Measurements from ENCODE around the gene RPL37. TPM values are rescaled to one million over a fixed set of nuclear protein-coding genes. Genes with fewer than 3 reads are reported as not detected.
"Not testable (repeated sequence)": the region's sequence is repeated elsewhere in the genome, so short reads cannot be mapped to it uniquely, and the experiment has no call there.

The RPL37 gene
- total RNA-seq, 1 donor from 2014 or later: 1,013 TPM

DNA sequence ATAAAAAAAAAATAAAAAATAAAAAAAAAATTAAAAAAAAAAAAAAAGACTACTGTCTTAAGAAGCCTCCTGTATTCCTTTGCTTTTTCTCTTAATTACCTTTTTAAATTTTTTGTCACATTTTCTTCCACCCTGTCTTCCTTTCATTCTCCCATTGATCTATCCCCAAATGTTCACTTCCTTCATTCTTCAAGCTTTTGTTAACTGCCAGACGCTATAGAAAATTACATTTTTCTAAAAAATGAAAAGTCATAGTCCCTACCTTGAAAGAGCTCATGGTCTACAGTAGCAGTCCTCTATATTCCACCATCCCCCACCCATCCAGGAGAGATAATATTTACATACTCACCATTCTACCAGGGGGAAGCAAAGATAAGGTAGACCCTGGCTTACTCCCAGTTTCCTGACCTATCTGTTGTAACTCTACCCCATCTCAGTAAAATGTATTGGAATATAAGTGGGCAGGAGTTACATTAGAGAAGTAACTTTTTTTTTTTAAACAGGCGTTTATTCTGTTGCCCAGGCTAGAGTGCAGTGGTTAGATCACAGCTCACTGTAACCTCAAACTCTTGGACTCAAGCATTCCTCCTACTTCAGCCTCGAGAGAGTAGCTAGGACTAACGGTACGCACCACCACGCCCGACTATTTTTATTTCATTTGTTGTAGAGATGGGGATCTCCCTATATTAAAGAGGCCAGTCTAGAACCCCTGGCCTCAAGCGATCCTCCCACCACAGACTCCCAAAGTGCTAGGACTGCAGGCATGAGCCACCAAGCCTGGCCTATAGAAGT, 33.1 kb downstream of the RPL37 start:
- no peak for ATAC-seq
- intact Hi-C loops (cut with DNase I): no loop called here
- DNase-seq (ENCODE audit: low spot score): no peak

DNA sequence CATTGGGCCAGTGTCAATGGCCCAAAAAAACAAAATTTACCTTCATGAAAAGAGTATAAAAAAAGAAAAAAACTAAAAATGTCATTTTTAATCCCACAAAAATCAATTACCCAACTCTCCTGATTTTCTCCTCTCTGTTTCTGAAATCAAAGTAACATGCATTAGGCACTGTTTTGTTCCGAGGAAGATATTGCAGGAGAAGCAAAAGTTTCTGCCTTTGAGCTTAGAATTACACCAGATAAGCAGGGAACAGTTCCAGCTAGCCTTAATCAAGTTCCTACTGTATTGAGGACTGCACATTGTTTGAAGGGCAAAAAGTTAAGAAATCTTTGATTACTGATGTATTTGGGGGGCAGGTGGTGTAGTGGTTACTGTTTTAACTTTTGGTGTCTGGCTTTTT, 35.8 kb downstream of the RPL37 start:
- DNase-seq (ENCODE audit: low spot score) (no peak), ATAC-seq (no peak)
- intact Hi-C loops (cut with DNase I): no loop called here

DNA sequence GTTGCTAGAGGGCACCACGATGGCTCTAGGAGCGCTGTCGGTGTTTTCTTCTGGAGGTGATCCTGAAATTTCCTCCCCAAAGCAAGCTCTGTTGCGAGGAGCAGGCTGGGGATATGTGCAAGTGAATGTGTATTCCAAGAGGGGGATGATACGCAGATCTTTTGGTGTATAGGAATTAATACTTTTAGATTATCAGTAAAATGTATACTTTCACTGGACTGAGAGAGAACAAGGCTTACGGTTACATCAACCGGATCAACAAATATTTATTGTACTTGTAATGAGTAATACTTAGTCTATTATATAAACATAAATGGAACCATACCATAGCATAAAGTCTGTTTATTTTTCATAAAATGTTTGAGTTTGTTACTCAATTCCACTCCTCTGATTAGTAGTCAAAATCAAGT, 36.2 kb downstream of the RPL37 start:
- DNase-seq (ENCODE audit: low spot score) (no peak), ATAC-seq (no peak)
- intact Hi-C loops (cut with DNase I): no loop called here

DNA sequence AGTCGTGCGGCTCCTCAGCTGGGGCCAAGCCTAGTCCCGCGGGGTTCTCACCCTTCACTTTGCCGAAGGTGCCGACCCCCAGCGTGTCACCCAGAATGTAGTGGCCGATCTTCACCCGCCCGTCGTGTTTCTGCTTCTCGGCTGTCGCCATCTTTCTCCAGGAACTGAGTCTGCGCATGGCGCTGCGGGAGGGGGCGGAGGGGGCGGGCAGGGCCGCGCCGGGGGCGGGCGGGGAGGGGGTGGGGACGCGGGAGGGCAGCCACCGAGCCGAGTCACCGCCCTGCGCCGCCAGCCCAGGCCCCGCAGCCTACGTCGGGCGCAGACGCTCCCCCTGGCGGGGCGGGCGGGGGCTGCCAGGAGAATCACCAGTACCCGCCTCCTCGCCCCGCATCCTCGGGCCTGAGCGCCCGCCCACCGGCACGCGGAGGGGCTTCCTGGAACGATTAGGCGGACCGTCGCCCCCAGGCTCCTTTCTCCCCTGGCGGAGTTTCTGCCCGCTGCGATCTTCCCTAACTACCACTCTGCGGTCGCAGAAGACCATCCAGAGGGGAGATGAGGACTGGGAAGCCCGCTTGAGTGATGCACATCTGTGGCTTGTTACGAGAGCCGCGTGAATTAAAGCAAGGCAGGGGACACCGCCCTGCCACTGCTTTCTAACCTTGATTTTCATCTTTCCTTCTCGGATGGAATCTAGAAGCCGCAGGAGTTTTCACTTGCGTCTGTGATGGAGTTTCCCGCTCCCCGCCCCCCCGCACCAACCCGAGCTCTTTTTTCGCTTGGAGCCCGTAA, 36.8 kb downstream of the RPL37 start, which contains the start of gene PRKAA1:
Gene PRKAA1, minus strand, starts transcription at position 363 of the 789 bp plus-strand sequence. Its CDS starts 185 bp downstream, at position 178.
- DNase-seq (ENCODE audit: low spot score): peak; percentile 92
- intact Hi-C loops (cut with DNase I): no loop called here

DNA sequence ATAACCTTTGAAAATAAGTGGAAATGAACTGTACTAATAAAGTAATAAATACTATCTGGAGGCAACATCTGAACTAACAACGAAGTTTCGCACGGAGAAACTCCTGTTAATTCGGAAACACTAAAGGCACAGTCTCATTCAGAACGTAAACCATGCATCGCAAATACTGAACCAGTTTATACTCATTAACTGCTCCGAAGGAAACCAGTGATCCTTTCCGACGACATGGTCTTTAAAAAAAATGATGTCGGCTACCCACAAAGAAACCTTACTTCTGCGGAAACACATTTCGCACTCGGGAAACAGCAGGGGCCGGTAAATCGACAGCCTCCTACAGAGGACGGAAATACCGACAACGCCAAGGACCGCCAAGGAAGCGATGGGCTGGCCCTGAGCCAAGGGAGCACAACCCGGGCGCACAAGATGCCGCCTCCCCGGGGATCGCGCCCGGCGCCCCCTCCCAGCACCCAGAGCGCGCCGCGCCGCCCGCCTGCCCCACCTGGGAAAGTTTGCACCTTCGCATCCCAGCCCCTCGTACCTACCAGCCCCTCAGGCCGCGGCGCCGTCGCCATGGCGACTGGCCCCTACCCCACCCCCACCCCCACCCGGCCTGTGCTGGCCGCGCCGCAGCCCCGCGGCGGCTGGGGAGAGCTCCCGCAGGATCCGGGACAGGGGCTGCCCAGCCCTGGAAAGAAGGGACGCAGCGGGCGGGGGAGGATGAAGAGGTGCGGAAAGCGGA, 37.6 kb downstream of the RPL37 start:
- DNase-seq (ENCODE audit: low spot score) (peak; percentile 85), ATAC-seq (peak; percentile 68)
- intact Hi-C loops (cut with DNase I): no loop called here

More for the DNA sequence above, 36.8 kb downstream of the RPL37 start, which contains the start of gene PRKAA1:
- peak; percentile 97 for ATAC-seq

DNA sequence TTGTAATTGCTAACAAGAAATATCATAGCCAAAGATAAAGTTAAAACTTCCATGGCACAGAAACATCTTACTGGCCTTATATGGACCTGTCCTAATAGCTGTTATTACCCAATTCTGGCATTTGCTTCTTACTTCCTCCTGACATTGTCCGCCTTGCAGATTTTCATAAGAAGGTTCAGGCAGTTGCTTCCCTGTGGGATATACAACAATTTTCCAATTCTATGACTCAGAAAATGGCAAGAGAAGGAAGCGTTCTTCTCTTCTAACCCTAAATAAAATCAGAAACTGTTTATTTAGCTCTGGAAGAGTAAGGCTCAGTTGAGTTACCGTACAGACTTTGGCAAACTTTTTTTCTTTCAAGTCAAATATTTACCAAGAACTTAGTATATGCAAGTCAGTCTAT, 38.5 kb downstream of the RPL37 start:
- DNase-seq (ENCODE audit: low spot score): no peak
- intact Hi-C loops (cut with DNase I): no loop called here
- peak; percentile 72 for ATAC-seq

DNA sequence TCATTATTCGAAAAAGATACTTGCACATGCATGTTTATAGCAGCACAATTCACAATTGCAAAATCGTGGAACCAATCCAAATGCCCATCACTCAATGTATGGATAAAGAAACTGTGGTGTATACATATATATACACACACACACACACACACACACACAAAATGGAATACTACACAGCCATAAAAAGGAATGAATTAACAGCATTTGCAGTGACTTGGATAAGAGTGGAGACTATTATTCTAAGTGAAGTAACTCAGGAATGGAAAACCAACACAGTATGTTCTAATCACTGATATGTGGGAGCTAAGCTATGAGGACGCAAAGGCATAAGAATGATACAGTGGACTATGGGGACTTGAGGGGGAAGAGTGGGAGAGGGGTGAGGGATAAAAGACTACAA, 40.1 kb downstream of the RPL37 start:
- ATAC-seq; intact Hi-C loops (cut with DNase I): not testable (repeated sequence)

DNA sequence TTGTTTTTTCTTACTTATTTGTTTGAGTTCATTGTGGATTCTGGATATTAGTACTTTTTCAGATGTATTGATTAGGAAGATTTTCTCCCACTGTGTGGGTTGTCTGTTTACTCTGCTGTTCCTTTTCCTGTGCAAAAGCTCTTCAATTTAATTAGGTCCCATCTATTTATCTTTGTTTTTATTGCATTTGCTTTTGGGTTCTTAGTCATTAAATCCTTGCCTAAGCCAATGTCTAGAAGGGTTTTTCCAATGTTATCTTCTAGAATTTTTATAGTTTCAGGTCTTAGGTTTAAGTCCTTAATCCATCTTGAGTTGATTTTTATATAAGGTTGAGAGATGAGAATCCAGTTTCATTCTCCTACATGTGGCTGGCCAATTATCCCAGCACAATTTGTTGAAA, 40.7 kb downstream of the RPL37 start:
- DNase-seq (ENCODE audit: low spot score); ATAC-seq; intact Hi-C loops (cut with DNase I): not testable (repeated sequence)

More for the DNA sequence above, 40.1 kb downstream of the RPL37 start:
- not testable (repeated sequence) for DNase-seq (ENCODE audit: low spot score)

DNA sequence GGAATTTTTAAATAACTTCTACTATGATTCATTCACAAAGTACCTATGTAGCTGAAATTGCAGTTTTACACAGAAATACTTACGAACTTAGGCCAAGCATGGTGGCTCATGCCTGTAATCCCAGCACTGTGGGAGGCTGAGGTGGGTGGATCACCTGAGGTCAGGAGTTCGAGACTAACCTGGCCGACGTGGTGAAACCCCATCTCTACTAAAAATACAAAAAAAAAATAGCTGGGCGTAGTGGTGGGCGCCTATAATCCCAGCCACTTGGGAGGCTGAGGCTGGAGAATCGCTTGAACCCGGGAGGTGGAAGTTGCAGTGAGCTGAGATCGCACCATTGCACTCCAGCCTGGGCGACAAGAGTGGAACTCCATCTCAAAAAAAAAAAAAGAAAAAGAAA, 42.3 kb downstream of the RPL37 start:
- intact Hi-C loops (cut with DNase I); ATAC-seq; DNase-seq (ENCODE audit: low spot score): not testable (repeated sequence)

DNA sequence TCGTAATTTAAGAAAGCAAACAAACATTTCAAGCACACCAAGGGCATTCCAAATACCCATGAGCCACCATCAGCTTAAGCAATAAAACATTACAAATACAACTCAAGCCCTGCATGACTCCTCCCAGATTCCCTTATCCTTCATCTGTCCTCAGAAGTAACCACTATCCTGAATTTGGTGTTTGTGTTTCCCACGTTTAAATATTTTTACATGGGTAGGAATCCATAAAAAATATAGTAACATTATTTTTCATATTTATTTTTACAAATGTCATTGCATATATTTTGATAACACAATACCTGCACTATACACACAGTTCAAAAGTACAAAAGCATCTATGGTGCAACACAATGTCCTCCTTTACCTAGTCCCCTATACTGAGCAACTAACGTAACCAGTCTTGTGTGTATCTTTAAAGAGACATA, 43.3 kb downstream of the RPL37 start:
- DNase-seq (ENCODE audit: low spot score): no peak
- ATAC-seq: no peak
- intact Hi-C loops (cut with DNase I): no loop called here

DNA sequence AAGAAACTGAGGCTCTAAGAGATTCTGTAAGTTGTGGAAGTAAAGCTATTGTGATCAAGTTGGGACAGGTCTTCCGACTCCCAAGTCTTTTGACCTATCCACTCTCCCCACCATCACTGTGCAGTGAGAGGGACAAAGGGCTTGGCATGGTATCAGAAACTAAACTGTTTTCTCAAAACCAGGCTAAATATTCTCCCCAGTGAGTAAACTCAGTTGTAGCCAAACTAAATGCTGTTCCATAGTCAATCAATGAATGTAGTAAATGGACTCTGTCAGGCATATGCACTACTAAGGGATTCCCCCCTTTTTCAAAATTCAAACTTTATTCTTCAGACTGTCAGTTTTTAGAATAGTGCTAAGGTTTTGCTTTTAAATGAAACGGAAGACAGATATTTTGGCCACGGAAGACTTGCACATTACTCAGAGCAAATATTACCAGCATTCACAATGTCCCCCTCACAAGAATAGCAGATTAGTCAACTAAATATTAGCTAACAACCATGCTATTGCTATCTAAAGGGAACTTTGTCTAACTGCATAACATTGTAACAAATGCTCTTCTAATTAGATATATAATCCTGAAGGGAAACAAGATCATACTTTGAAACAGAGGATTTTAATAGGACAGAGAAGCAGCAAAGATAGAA, 44.0 kb downstream of the RPL37 start:
- intact Hi-C loops (cut with DNase I): no loop called here
- no peak for DNase-seq (ENCODE audit: low spot score)
- ATAC-seq: no peak

DNA sequence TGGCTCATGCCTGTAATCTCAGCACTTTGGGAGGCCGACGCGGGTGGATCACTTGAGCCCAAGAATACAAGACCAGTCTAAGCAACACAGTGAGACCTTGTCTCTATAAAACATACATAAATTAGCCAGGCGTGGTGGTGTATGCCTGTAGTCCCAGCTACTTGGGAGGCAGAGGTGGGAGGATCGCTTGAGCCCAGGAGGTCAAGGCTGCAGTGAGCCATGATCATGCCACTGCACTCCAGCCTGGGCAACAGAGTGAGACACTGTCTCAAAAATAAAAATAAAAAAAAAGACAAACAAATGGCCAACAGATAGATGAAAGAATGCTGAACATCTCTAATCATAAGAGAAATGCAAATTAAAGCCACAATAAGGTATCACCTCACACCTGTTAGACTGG, 46.1 kb downstream of the RPL37 start:
- intact Hi-C loops (cut with DNase I); ATAC-seq; DNase-seq (ENCODE audit: low spot score): not testable (repeated sequence)

DNA sequence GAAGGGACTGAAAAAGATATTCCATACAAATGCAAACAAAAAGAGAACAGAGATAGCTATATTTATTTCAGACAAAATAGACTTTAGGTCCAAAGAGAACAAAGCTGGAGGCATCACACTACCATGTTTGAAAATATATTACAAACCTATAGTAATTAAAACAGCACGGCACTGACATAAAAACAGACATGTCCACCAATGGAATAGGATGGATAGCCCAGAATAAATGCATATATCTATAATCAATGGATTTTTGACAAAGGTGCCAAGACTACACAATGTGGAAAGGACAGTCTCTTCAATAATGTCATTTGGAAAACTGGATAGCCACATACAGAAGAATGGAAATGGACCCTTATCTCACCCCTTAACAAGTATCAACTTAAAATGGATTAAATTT, 47.0 kb downstream of the RPL37 start:
- no peak for DNase-seq (ENCODE audit: low spot score)
- ATAC-seq: no peak
- intact Hi-C loops (cut with DNase I): no loop called here

DNA sequence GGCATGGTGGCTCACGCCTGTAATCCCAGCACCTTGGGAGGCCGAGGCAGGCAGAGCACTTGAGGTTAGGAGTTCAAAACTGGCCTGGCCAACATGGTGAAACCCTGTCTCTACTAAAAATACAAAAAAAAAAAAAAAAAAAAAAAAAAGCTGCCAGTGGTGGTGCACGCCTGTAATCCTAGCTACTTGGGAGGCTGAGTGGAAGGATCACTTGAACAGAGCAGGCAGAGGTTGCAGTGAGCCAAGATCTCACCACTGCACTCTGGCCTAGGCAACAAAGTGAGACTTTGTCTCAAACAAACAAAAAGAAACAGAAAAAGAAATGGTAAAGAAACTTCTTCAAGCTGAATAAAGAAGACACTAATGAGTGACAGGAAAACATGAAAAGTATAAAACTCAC, 48.4 kb downstream of the RPL37 start:
- DNase-seq (ENCODE audit: low spot score); intact Hi-C loops (cut with DNase I); ATAC-seq: not testable (repeated sequence)

DNA sequence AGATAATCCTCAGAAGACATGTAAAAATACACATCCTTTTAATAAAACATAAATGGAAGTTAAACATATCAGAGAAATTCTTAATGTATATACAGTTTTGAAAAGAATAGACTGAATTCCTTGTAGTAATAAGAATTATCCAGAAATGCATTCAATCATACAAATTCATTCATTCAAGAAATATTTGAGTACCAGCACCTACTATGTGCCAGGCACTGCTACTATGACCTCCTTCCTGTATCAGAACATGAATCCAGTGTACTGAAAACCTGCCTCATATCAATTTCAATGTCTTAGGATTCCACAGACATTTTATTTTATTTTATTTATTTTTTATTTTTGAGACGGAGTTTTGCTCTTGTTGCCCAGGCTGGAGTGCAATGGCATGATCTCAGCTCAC, 50.1 kb downstream of the RPL37 start:
- no peak for ATAC-seq
- intact Hi-C loops (cut with DNase I): no loop called here
- no peak for DNase-seq (ENCODE audit: low spot score)

DNA sequence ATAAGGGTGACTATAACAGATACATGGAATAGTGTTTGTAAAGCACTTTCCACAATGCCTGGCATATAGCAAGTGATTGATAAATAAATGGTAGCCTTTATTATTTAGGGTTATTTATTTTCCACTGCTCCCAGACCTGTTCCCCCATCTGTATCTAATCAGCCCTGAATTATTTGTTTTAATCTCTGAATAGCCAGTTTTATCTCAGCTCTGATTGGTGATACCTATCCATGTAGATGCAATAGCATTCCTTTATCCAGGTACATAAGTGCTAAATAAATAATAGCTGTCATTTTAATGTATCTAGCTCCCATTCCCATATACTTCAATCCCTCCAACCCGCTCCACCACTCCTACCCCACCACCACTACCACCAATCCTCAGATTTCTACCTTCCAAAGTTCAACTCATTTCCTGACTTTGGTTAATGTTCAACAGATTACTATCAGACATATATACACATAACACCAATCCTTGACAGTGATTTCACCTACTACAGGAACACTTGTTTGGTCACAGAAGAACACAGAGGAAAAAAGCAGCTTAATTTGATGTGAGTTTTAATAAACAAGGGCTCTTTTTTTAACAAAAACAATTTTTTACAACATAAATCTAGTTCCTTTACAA, 50.9 kb downstream of the RPL37 start:
- no peak for DNase-seq (ENCODE audit: low spot score)
- no peak for ATAC-seq
- intact Hi-C loops (cut with DNase I): no loop called here

DNA sequence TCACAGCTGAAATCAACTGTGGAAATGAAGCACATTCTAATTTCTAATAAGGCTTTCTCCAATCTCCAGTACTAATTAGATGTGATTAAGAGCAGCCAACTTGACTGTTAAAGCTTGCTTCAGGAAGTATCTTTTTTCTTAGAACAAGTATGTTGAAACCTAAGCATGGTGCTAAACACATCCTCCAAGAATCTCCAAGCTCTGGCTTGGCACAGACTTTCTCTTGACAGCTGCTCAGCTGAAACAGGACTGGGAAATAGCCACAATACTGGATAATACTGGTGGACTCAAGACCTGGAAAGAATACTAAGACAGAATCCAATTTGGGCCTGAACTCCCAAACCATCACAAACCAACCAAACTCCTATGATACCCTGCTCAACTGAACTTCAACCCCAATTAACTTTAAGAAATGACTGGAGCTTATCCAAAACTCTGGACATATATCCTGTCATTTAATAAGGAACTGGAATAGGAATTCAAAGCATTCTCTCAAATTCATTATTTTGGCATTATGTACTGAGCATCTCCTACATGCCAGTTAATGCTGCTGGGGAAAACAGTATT, 53.1 kb downstream of the RPL37 start:
- no peak for DNase-seq (ENCODE audit: low spot score)
- intact Hi-C loops (cut with DNase I): no loop called here
- ATAC-seq: peak; percentile 80

DNA sequence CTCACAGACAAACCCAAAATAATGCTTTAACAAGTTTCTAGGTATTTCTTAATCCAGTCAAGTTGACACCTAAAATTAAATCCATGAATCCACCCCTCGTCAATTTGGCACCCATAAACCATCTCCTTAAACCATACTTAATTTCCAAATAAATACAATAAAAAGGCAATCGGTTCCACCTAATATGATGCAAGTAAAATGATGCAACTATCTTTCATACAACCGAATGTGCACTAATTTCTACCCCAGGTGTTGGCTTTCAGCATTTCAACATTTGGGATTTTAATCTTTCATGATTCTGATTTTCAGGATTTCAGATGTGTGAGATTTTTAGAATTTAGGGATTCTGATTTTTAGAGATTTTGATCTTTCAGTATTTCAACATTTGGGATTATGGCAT, 54.2 kb downstream of the RPL37 start:
- DNase-seq (ENCODE audit: low spot score) (no peak), ATAC-seq (no peak)
- intact Hi-C loops (cut with DNase I): no loop called here
